Mucosa of rectum (tissue), 2 donors: ENCODE data around the gene SSNA1.

Source experiments
- H3K27ac ChIP-seq, 2 donors: one replicate each; pipeline ENCODE4 v1.7.0; 2013; ENCODE audit warnings: inconsistent platforms in 2 of 2, low read depth in 2 of 2, low read length in 2 of 2
- H3K27me3 ChIP-seq, 2 donors: one replicate each; pipeline ENCODE4 v1.7.0; 2013; ENCODE audit warnings: low read length in 2 of 2; ENCODE audit not compliant: control insufficient read depth in 2 of 2, insufficient read depth in 2 of 2
- H3K36me3 ChIP-seq, 2 donors: one replicate each; pipeline ENCODE4 v1.7.0; 2013; ENCODE audit warnings: low read length in 2 of 2; ENCODE audit not compliant: control insufficient read depth in 2 of 2, insufficient read depth in 2 of 2
- H3K4me1 ChIP-seq, 2 donors: one replicate each; pipeline ENCODE4 v1.7.0; 2013; ENCODE audit warnings: low read length in 2 of 2, mild to moderate bottlenecking in 1 of 2; ENCODE audit not compliant: control insufficient read depth in 2 of 2, insufficient read depth in 2 of 2
- H3K4me3 ChIP-seq, 2 donors: one replicate each; pipeline ENCODE4 v1.7.0; 2013; ENCODE audit warnings: low read length in 2 of 2
- H3K9ac ChIP-seq, 2 donors: one replicate each; pipeline ENCODE4 v1.7.0; 2013; ENCODE audit warnings: low read length in 2 of 2, low read depth in 1 of 2, mild to moderate bottlenecking in 1 of 2
- H3K9me3 ChIP-seq, 2 donors: one replicate each; pipeline ENCODE4 v1.7.0; 2013; ENCODE audit warnings: low read length in 2 of 2; ENCODE audit not compliant: control insufficient read depth in 2 of 2
- donor health status: healthy.
- donor health status: Normal muscosa, but diverticular disease.

The SSNA1 gene

DNA sequence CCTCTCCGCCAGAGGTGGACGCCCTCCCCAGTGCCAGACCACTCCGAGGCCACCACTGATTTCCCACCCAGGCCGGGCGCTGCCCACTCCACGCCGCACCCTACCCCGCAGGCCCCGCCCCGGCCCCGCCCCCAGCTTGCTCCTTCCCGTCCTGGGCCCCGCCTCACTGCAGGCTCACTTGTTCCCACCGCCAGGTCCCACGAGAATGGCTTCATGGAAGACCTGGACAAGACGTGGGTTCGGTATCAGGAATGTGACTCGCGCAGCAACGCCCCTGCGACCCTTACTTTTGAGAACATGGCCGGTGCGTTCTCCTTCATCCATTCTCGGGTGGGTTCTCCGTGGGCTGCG lies 25.1 kb upstream of the SSNA1 start:
- H3K36me3 ChIP-seq: no peaks in the 10 kb centered on the region
- no peaks in the 10 kb centered on the region for H3K9me3 ChIP-seq
- H3K4me3 ChIP-seq: peak overlapping the region in 1 of 2 donors; percentile 35
- H3K9ac ChIP-seq: no peak overlapping the region
- peaks cover 33 to 44% of the 10 kb centered on the region in 2 donors for H3K27me3 ChIP-seq
- H3K27ac ChIP-seq: no peak overlapping the region
- peaks cover 6 to 14% of the 10 kb centered on the region in 2 donors for H3K4me1 ChIP-seq

DNA sequence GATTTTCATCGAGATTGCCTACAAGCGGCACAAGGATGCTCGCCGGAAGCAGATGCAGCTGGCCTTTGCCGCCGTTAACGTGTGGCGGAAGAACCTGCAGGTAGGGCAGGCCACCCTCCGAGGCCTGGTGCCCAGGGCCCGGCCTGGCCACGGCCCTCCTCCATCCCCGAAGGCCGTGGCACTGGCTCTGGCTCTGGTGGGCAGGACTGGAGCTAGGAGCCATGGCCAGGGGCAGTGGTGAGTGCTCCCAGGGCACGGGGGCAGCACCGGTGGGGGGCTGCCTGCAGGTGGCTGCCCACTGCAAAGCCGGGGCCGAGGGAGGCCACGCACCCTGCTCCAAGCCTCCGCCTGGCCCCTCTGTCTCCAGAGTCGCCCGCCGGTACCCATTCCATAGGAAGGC lies 24.7 kb upstream of the SSNA1 start:
- no peak overlapping the region for H3K9ac ChIP-seq
- H3K4me3 ChIP-seq: no peak overlapping the region
- peaks cover 8 to 17% of the 10 kb centered on the region in 2 donors for H3K4me1 ChIP-seq
- no peak overlapping the region for H3K27ac ChIP-seq
- no peaks in the 10 kb centered on the region for H3K36me3 ChIP-seq
- H3K9me3 ChIP-seq: no peaks in the 10 kb centered on the region
- peaks cover 31 to 42% of the 10 kb centered on the region in 2 donors for H3K27me3 ChIP-seq

- no peaks in the 10 kb centered on the region for H3K36me3 ChIP-seq
- peaks cover 26 to 35% of the 10 kb centered on the region in 2 donors for H3K27me3 ChIP-seq
- no peak overlapping the region for H3K9ac ChIP-seq
- H3K9me3 ChIP-seq: no peaks in the 10 kb centered on the region
- H3K27ac ChIP-seq: no peak overlapping the region
- no peak overlapping the region for H3K4me3 ChIP-seq
- peaks cover 16 to 21% of the 10 kb centered on the region in 2 donors for H3K4me1 ChIP-seq
These were observed 23.9 kb upstream of the SSNA1 start for GRCh38 chr9:137164370-137165249.

DNA sequence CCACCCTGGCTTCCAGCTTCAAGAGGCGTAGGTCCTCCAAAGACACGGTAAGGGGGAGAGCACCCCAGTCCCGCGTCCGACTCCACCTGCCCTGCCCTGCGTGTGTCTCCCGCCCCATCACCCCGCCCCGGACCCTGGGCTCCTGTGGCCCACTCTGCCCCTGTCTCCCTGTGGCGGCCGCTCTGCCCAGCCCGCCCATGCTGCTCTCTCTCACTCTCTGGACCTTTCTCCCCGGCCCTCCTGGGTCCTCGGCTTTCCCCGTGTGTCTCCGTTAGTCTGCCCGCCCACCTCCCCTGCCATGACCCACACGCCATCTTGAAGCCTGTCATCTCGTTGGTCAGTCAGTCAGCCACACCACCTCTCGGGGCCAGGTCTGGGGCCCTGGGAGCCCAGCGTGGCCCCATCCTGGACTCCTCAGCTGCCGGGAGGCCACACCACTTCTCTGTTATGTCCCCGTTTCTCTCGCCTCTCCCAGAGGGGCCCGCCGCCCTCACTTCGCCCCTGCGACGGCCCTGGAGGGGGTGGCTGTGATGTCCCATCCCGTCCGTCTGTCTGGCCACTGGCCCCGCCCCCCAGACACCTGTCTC lies 23.1 kb upstream of the SSNA1 start:
- H3K9me3 ChIP-seq: no peaks in the 10 kb centered on the region
- H3K36me3 ChIP-seq: no peaks in the 10 kb centered on the region
- H3K4me1 ChIP-seq: peaks cover 18 to 22% of the 10 kb centered on the region in 2 donors
- no peak overlapping the region for H3K4me3 ChIP-seq
- no peak overlapping the region for H3K27ac ChIP-seq
- H3K27me3 ChIP-seq: peaks cover 25 to 30% of the 10 kb centered on the region in 2 donors
- no peak overlapping the region for H3K9ac ChIP-seq

GRCh38 chr9:137166380-137167229 lies 21.9 kb upstream of the SSNA1 start:
- Histone ChIP-seq H3K4me1 (peaks cover 18 to 22% of the 10 kb centered on the region in 2 donors), H3K4me3 (no peak overlapping the region), H3K27me3 (peaks cover 24 to 25% of the 10 kb centered on the region in 2 donors)

GRCh38 chr9:137167277-137167746 lies 21.2 kb upstream of the SSNA1 start:
- peaks cover 25 to 28% of the 10 kb centered on the region in 2 donors for H3K27me3 ChIP-seq
- H3K9me3 ChIP-seq: no peaks in the 10 kb centered on the region
- no peaks in the 10 kb centered on the region for H3K36me3 ChIP-seq
- H3K9ac ChIP-seq: no peak overlapping the region
- peak overlapping the region in 1 of 2 donors; percentile 60 for H3K4me3 ChIP-seq
- no peak overlapping the region for H3K27ac ChIP-seq
- H3K4me1 ChIP-seq: peaks cover 22 to 24% of the 10 kb centered on the region in 2 donors

More at GRCh38 chr9:137166380-137167229, 21.9 kb upstream of the SSNA1 start:
- Histone ChIP-seq H3K9me3 (no peaks in the 10 kb centered on the region), H3K36me3 (no peaks in the 10 kb centered on the region), H3K9ac (no peak overlapping the region), H3K27ac (no peak overlapping the region)

DNA sequence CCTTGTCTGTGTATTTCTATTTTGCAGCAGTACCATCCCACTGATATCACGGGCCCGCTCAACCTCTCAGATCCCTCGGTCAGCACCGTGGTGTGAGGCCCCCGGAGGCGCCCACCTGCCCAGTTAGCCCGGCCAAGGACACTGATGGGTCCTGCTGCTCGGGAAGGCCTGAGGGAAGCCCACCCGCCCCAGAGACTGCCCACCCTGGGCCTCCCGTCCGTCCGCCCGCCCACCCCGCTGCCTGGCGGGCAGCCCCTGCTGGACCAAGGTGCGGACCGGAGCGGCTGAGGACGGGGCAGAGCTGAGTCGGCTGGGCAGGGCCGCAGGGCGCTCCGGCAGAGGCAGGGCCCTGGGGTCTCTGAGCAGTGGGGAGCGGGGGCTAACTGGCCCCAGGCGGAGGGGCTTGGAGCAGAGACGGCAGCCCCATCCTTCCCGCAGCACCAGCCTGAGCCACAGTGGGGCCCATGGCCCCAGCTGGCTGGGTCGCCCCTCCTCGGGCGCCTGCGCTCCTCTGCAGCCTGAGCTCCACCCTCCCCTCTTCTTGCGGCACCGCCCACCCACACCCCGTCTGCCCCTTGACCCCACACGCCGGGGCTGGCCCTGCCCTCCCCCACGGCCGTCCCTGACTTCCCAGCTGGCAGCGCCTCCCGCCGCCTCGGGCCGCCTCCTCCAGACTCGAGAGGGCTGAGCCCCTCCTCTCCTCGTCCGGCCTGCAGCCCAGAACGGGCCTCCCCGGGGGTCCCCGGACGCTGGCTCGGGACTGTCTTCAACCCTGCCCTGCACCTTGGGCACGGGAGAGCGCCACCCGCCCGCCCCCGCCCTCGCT lies 20.5 kb upstream of the SSNA1 start:
- no peak overlapping the region for H3K9ac ChIP-seq
- H3K9me3 ChIP-seq: no peaks in the 10 kb centered on the region
- H3K27me3 ChIP-seq: peaks cover 22 to 28% of the 10 kb centered on the region in 2 donors
- H3K36me3 ChIP-seq: no peaks in the 10 kb centered on the region
- peaks cover 22 to 27% of the 10 kb centered on the region in 2 donors for H3K4me1 ChIP-seq
- no peak overlapping the region for H3K27ac ChIP-seq
- peak overlapping the region; percentile 20 to 62 for H3K4me3 ChIP-seq

DNA sequence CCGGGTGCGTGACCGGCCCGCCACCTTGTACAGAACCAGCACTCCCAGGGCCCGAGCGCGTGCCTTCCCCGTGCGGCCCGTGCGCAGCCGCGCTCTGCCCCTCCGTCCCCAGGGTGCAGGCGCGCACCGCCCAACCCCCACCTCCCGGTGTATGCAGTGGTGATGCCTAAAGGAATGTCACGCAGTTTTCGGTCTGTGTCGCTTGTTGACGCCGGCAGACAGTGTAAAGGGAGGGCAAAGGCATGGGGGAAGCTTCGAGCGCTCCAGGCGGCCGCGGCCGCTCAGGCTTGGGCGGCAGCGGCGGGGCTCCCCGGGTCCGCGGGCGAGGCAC lies 19.9 kb upstream of the SSNA1 start:
- Histone ChIP-seq H3K9me3 (no peaks in the 10 kb centered on the region), H3K36me3 (no peaks in the 10 kb centered on the region), H3K4me3 (peak overlapping the region; percentile 50 to 62), H3K27me3 (peaks cover 22 to 30% of the 10 kb centered on the region in 2 donors), H3K9ac (peak overlapping the region in 1 of 2 donors; percentile 38), H3K4me1 (peaks cover 21 to 25% of the 10 kb centered on the region in 2 donors), H3K27ac (peak overlapping the region in 1 of 2 donors; percentile 32)
